HCT116 (cell line): ENCODE results near the gene PRR23E. TPM values are rescaled to one million over a fixed set of nuclear protein-coding genes. Genes with fewer than 3 reads are reported as not detected.

Experiments
- ATAC-seq: fragments of 200-7000 bp; cut with Tn5 transposase; 2 replicates; pipeline ENCODE4 v1.9.1; 2020; ENCODE audit warnings: mild to moderate bottlenecking, moderate library complexity
- BruUV-seq: library from RNA; stranded (reverse); fragments of 400-500 nt; replicated peaks from 2 replicates; lab custom pipeline; 2021; lab: Mats Ljungman, UMichigan
- CTCF ChIA-PET: fragments of 300-600 bp; sonication (Branson Sonifier 250); formaldehyde crosslinking; loops from one replicate; lab custom pipeline; 2021; ENCODE audit warnings: antibody characterized with exemption; lab: Charles Lee
- POLR2A ChIA-PET: fragments of 300-600, 350-600 bp; sonication (Branson Sonifier 250); formaldehyde crosslinking; loops from one replicate; lab custom pipeline; 2021; ENCODE audit warnings: antibody characterized with exemption; lab: Charles Lee
- RAD21 ChIA-PET, 2 experiments: fragments of 300-600 bp; sonication (Branson Sonifier 250); formaldehyde crosslinking; loops; one replicate each; lab custom pipeline; 2023; ENCODE audit warnings: low total read pairs in 2 of 2; ENCODE audit not compliant: uncharacterized antibody in 2 of 2, unreplicated experiment in 2 of 2, low non-redundant PET in 1 of 2; lab: Charles Lee
- DNase-seq: peaks from one replicate; pipeline ENCODE4 v3.0.0-alpha.2; 2010; ENCODE audit warnings: low read depth, low spot score
- H2AFZ ChIP-seq: fragments of 200-600 bp; shearing (Covaris generic), sonication (generic); 2 replicates; pipeline ENCODE4 v1.6.1; 2017; ENCODE audit warnings: low read depth, mixed run types, mixed read lengths, antibody characterized with exemption, low read length; ENCODE audit not compliant: poor library complexity, severe bottlenecking
- H3K27ac ChIP-seq: 2 replicates; pipeline ENCODE4 v1.5.1; 2012; ENCODE audit warnings: low read depth, low read length
- H3K27me3 ChIP-seq: fragments of 200-600 bp; sonication (generic); 2 replicates; pipeline ENCODE4 v1.6.1; 2016; ENCODE audit warnings: mixed run types, low read length, mixed read lengths; ENCODE audit not compliant: insufficient read depth
- H3K36me3 ChIP-seq, 2 experiments: fragments of 200-500 bp in 1 of 2; fragments of 200-600 bp in 1 of 2; sonication (Bioruptor generic) in 1 of 2; sonication (generic) in 1 of 2; 2 replicates each; pipeline versions ENCODE4 v1.5.1 to v1.6.1; 2014 to 2016; ENCODE audit warnings: low read length in 2 of 2, inconsistent platforms in 1 of 2, mixed read lengths in 1 of 2, mixed run types in 1 of 2; ENCODE audit not compliant: insufficient read depth in 2 of 2, control insufficient read depth in 1 of 2
- H3K4me1 ChIP-seq, 2 experiments: fragments of 200-600 bp in 1 of 2; sonication (generic) in 1 of 2; 2 replicates each; pipeline versions ENCODE4 v1.5.1 to v1.6.1; 2012 to 2017; ENCODE audit warnings: low read length in 2 of 2, inconsistent platforms in 1 of 2, mild to moderate bottlenecking in 1 of 2, mixed read lengths in 1 of 2, mixed run types in 1 of 2, moderate library complexity in 1 of 2; ENCODE audit not compliant: insufficient read depth in 2 of 2, control insufficient read depth in 1 of 2
- H3K4me2 ChIP-seq: fragments of 200-600 bp; sonication (generic); 2 replicates; pipeline ENCODE4 v1.6.1; 2017; ENCODE audit warnings: mixed run types, low read length, mixed read lengths
- H3K4me3 ChIP-seq, 2 experiments: fragments of 200-600 bp in 1 of 2; sonication (generic) in 1 of 2; replicated peaks in 1 of 2; 2 replicates each; pipeline ENCODE4 v1.5.1; 2011 to 2016; ENCODE audit warnings: low read length in 2 of 2, control low read depth in 1 of 2, low read depth in 1 of 2, mild to moderate bottlenecking in 1 of 2, mixed read lengths in 1 of 2, mixed run types in 1 of 2
- H3K79me2 ChIP-seq: fragments of 200-600 bp; sonication (generic); 2 replicates; pipeline ENCODE4 v1.6.1; 2017; ENCODE audit warnings: mild to moderate bottlenecking, mixed run types, low read length, moderate library complexity, mixed read lengths; ENCODE audit not compliant: insufficient read depth
- H3K9ac ChIP-seq: fragments of 200-600 bp; sonication (generic); 2 replicates; pipeline ENCODE4 v1.6.1; 2016; ENCODE audit warnings: low read length, mixed read lengths
- H3K9me2 ChIP-seq: fragments of 200-600 bp; sonication (generic), shearing (Covaris generic); 2 replicates; pipeline ENCODE4 v1.6.1; 2017; ENCODE audit warnings: mixed run types, mild to moderate bottlenecking, moderate library complexity; ENCODE audit not compliant: insufficient read depth
- H3K9me3 ChIP-seq, 2 experiments: fragments of 200-500 bp in 1 of 2; fragments of 200-600 bp in 1 of 2; sonication (Bioruptor generic) in 1 of 2; sonication (generic) in 1 of 2; 2 replicates each; pipeline ENCODE4 v1.6.1; 2014 to 2017; ENCODE audit warnings: low read length in 2 of 2, mixed read lengths in 2 of 2, inconsistent platforms in 1 of 2, low read depth in 1 of 2, mild to moderate bottlenecking in 1 of 2, mixed run types in 1 of 2, moderate library complexity in 1 of 2; ENCODE audit not compliant: control insufficient read depth in 1 of 2, insufficient read depth in 1 of 2
- H4K20me1 ChIP-seq: fragments of 200-600 bp; sonication (generic), shearing (Covaris generic); 2 replicates; pipeline ENCODE4 v1.6.1; 2017; ENCODE audit warnings: mixed run types, mild to moderate bottlenecking, moderate library complexity; ENCODE audit not compliant: insufficient read depth
- CBX3 ChIP-seq: IDR thresholded peaks from 2 replicates; pipeline ENCODE4 v1.6.1; 2012; ENCODE audit warnings: low read depth
- EGR1 ChIP-seq: IDR thresholded peaks from 2 replicates; pipeline ENCODE4 v1.6.1; 2012; ENCODE audit warnings: low read depth
- EZH2phosphoT487 ChIP-seq: fragments of 200-600 bp; IDR thresholded peaks from 2 replicates; pipeline ENCODE4 v1.6.1; 2018; ENCODE audit warnings: antibody characterized with exemption, borderline replicate concordance
- POLR2A ChIP-seq: IDR thresholded peaks from 2 replicates; pipeline ENCODE4 v1.7.0; 2011; ENCODE audit warnings: borderline replicate concordance; ENCODE audit not compliant: insufficient read depth, insufficient read length; ENCODE audit errors: extremely low read depth
- POLR2AphosphoS5 ChIP-seq: IDR thresholded peaks from 2 replicates; pipeline ENCODE4 v1.6.1; 2011; ENCODE audit warnings: mild to moderate bottlenecking, low read depth, low read length, moderate library complexity
- RAD21 ChIP-seq: IDR thresholded peaks from 2 replicates; pipeline ENCODE4 v1.6.1; 2012; ENCODE audit warnings: low read depth, mild to moderate bottlenecking
- SIN3A ChIP-seq: IDR thresholded peaks from 2 replicates; pipeline ENCODE4 v1.6.1; 2012; ENCODE audit warnings: low read depth
- TCF7L2 ChIP-seq: IDR thresholded peaks from 2 replicates; pipeline ENCODE4 v1.7.0; 2011; ENCODE audit warnings: borderline replicate concordance, inconsistent platforms; ENCODE audit not compliant: insufficient read depth, insufficient read length; ENCODE audit errors: extremely low read depth
- ZFX ChIP-seq: fragments of 450-650 bp; IDR thresholded peaks from 2 replicates; pipeline ENCODE4 v1.6.1; 2017
- ZNF274 ChIP-seq: fragments of 200-500 bp; sonication (Bioruptor generic); IDR thresholded peaks from 2 replicates; pipeline ENCODE4 v1.6.1; 2014; ENCODE audit warnings: mild to moderate bottlenecking, low read depth, low read length, inconsistent platforms
- intact Hi-C: fragments of 100-400 bp; cut with micrococcal nuclease; formaldehyde crosslinking; loops from 2 replicates; pipeline ENCODE4 v1.10.0; 2022
- total RNA-seq: library from RNA; stranded (reverse); gene quantifications from one replicate; pipeline ENCODE4 v1.2.1, GENCODE V29; 2021; ENCODE audit not compliant: unreplicated experiment
- TF ChIP-seq, protein P1 (sequence below): IDR thresholded peaks from 2 replicates; pipeline ENCODE4 v1.6.1; 2012
- TF ChIP-seq, protein P2 (sequence below): IDR thresholded peaks from 2 replicates; pipeline ENCODE4 v1.6.1; 2011; ENCODE audit warnings: mild to moderate bottlenecking, low read length, moderate library complexity; ENCODE audit not compliant: insufficient replicate concordance; ENCODE audit errors: extremely low read depth

The PRR23E gene
- total RNA-seq, 1 experiment from 2014 or later: not detected

DNA sequence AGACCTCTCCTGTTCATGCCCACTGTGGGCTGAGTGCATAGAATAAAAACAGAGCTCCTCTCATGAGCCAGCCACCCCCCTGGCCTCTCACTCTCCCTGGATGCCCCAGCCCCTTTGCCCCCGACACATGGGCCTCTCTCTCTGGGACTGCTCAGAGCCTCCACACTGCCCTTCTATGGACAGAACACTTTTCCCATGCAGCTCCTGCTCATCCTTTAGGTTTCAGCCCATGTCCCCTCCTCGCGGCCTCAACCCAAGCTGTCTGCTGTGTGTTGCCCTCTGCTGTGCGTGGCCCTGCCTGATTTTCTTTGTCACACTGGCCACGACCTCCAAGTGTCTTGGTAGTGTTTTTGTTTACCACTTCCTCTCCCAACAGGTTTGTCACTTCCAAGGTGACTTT lies 20.7 kb upstream of the PRR23E start:
- no peak for TF ChIP-seq TCF7L2
- TF ChIP-seq POLR2A: no peak
- TF ChIP-seq, protein P1, sequence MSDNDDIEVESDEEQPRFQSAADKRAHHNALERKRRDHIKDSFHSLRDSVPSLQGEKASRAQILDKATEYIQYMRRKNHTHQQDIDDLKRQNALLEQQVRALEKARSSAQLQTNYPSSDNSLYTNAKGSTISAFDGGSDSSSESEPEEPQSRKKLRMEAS: no peak
- TF ChIP-seq ZFX: no peak
- TF ChIP-seq EZH2phosphoT487: no peak
- no peak for TF ChIP-seq CBX3
- TF ChIP-seq POLR2AphosphoS5: no peak
- TF ChIP-seq ZNF274: no peak
- TF ChIP-seq SIN3A: no peak
- TF ChIP-seq RAD21: no peak
- TF ChIP-seq EGR1: no peak
- TF ChIP-seq, protein P2, sequence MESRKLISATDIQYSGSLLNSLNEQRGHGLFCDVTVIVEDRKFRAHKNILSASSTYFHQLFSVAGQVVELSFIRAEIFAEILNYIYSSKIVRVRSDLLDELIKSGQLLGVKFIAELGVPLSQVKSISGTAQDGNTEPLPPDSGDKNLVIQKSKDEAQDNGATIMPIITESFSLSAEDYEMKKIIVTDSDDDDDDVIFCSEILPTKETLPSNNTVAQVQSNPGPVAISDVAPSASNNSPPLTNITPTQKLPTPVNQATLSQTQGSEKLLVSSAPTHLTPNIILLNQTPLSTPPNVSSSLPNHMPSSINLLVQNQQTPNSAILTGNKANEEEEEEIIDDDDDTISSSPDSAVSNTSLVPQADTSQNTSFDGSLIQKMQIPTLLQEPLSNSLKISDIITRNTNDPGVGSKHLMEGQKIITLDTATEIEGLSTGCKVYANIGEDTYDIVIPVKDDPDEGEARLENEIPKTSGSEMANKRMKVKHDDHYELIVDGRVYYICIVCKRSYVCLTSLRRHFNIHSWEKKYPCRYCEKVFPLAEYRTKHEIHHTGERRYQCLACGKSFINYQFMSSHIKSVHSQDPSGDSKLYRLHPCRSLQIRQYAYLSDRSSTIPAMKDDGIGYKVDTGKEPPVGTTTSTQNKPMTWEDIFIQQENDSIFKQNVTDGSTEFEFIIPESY: no peak
- TF ChIP-seq, all 23 proteins: peak for 0
- no TSS peak for BruUV-seq
- no peak overlapping the region for H3K27ac ChIP-seq
- no peak overlapping the region for H2AFZ ChIP-seq
- no peaks in the 10 kb centered on the region for H4K20me1 ChIP-seq
- ATAC-seq: no peak
- H3K27me3 ChIP-seq: peaks cover 20% of the 10 kb centered on the region; the same call in 1 of the 2 replicates
- ChIA-PET RAD21 (no interaction called here), CTCF (interaction anchor here (0.8 to 1.2 kb wide), 3 partner anchors 9 to 421 kb away, joined by 3 to 4 read pairs (median 3); no protein-coding TSS in a partner anchor), POLR2A (interaction anchor here (0.5 kb wide), 1 partner anchor 43 kb away, joined by 4 read pairs; no protein-coding TSS in a partner anchor)
- no peak overlapping the region; the same call in 1 of the 2 replicates for H3K4me2 ChIP-seq
- no peaks in the 10 kb centered on the region for H3K79me2 ChIP-seq
- H3K36me3 ChIP-seq: no peaks in the 10 kb centered on the region
- peaks cover 14 to 20% of the 10 kb centered on the region in 2 experiments for H3K4me1 ChIP-seq
- no peaks in the 10 kb centered on the region for H3K9me2 ChIP-seq
- H3K9ac ChIP-seq: no peak overlapping the region
- intact Hi-C loops: no loop called here
- H3K9me3 ChIP-seq: no peaks in the 10 kb centered on the region
- no peak overlapping the region for H3K4me3 ChIP-seq
- no peak for DNase-seq
